GM23338 (cell line): ENCODE data around the gene MECP2.

ENCODE experiments used
- CREB1 ChIP-seq: fragments of 250-450 bp; sonication (Bioruptor Pico); IDR thresholded peaks from 2 replicates; pipeline ENCODE4 v1.5.0; 2020; ENCODE audit warnings: low read depth, mild to moderate bottlenecking, moderate library complexity
- EZH2 ChIP-seq: fragments of 200-600 bp; sonication (generic); IDR thresholded peaks from one replicate; pipeline ENCODE4 v1.8.0; 2017; ENCODE audit warnings: antibody characterized with exemption, mild to moderate bottlenecking, low read depth; ENCODE audit not compliant: unreplicated experiment
- EZH2phosphoT487 ChIP-seq: fragments of 200-600 bp; sonication (generic); IDR thresholded peaks from one replicate; pipeline ENCODE4 v1.8.1; 2018; ENCODE audit warnings: antibody characterized with exemption; ENCODE audit not compliant: unreplicated experiment
- JUNB ChIP-seq: IDR thresholded peaks from one replicate; pipeline ENCODE4 v1.6.1; 2016; ENCODE audit warnings: antibody characterized with exemption; ENCODE audit not compliant: unreplicated experiment
- NANOG ChIP-seq: IDR thresholded peaks from 2 replicates; pipeline ENCODE4 v1.6.1; 2016; ENCODE audit warnings: antibody characterized with exemption, borderline replicate concordance
- POLR2AphosphoS5 ChIP-seq: IDR thresholded peaks from 2 replicates; pipeline ENCODE4 v1.6.1; 2016; ENCODE audit warnings: antibody characterized with exemption, low read depth
- STAT1 ChIP-seq: IDR thresholded peaks from one replicate; pipeline ENCODE4 v1.6.1; 2016; ENCODE audit warnings: antibody characterized with exemption; ENCODE audit not compliant: unreplicated experiment
- ZNF114 ChIP-seq: fragments of 250-450 bp; sonication (Bioruptor Pico); IDR thresholded peaks from 2 replicates; pipeline ENCODE4 v1.5.0; 2020; ENCODE audit warnings: mild to moderate bottlenecking, moderate library complexity
- ZNF331 ChIP-seq: fragments of 250-450 bp; sonication (Bioruptor Pico); IDR thresholded peaks from 2 replicates; pipeline ENCODE4 v1.5.0; 2020; ENCODE audit warnings: low read depth, mild to moderate bottlenecking, moderate library complexity
- TF ChIP-seq, protein P1 (sequence below): IDR thresholded peaks from 2 replicates; pipeline ENCODE4 v1.6.1; 2016; ENCODE audit warnings: antibody characterized with exemption
- TF ChIP-seq, protein P2 (sequence below), 2 experiments: fragments of 200-600 bp in 1 of 2; sonication (generic) in 1 of 2; conservative IDR thresholded peaks; 2 replicates each; pipeline versions ENCODE4 v1.5.1 to v1.6.1; 2016 to 2017; ENCODE audit warnings: antibody characterized with exemption in 2 of 2, low read depth in 2 of 2, mild to moderate bottlenecking in 2 of 2, moderate library complexity in 1 of 2
- TF ChIP-seq, protein P3 (sequence below): IDR thresholded peaks from one replicate; pipeline ENCODE4 v1.6.1; 2018; ENCODE audit warnings: antibody characterized with exemption; ENCODE audit not compliant: unreplicated experiment
- TF ChIP-seq, protein P4 (sequence below): fragments of 250-450 bp; sonication (Bioruptor Pico); IDR thresholded peaks from 2 replicates; pipeline ENCODE4 v1.5.0; 2020; ENCODE audit warnings: mild to moderate bottlenecking, moderate library complexity

GRCh38 chrX:153992180-153992579 is 105.3 kb downstream of the MECP2 start:
- TF ChIP-seq, protein P1, sequence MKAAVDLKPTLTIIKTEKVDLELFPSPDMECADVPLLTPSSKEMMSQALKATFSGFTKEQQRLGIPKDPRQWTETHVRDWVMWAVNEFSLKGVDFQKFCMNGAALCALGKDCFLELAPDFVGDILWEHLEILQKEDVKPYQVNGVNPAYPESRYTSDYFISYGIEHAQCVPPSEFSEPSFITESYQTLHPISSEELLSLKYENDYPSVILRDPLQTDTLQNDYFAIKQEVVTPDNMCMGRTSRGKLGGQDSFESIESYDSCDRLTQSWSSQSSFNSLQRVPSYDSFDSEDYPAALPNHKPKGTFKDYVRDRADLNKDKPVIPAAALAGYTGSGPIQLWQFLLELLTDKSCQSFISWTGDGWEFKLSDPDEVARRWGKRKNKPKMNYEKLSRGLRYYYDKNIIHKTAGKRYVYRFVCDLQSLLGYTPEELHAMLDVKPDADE = no peak
- TF ChIP-seq, protein P2, sequence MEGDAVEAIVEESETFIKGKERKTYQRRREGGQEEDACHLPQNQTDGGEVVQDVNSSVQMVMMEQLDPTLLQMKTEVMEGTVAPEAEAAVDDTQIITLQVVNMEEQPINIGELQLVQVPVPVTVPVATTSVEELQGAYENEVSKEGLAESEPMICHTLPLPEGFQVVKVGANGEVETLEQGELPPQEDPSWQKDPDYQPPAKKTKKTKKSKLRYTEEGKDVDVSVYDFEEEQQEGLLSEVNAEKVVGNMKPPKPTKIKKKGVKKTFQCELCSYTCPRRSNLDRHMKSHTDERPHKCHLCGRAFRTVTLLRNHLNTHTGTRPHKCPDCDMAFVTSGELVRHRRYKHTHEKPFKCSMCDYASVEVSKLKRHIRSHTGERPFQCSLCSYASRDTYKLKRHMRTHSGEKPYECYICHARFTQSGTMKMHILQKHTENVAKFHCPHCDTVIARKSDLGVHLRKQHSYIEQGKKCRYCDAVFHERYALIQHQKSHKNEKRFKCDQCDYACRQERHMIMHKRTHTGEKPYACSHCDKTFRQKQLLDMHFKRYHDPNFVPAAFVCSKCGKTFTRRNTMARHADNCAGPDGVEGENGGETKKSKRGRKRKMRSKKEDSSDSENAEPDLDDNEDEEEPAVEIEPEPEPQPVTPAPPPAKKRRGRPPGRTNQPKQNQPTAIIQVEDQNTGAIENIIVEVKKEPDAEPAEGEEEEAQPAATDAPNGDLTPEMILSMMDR (conservative IDR thresholded peaks at IDR 0.05; ENCODE audit: low read depth in 2 of 2) = no peak
- TF ChIP-seq CREB1 (no peak), POLR2AphosphoS5 (no peak), EZH2 (no peak), EZH2phosphoT487 (no peak), JUNB (no peak), NANOG (no peak), STAT1 (no peak), ZNF331 (CRISPR knock-in tag) (no peak), ZNF114 (CRISPR knock-in tag) (no peak)
- TF ChIP-seq, protein P3, sequence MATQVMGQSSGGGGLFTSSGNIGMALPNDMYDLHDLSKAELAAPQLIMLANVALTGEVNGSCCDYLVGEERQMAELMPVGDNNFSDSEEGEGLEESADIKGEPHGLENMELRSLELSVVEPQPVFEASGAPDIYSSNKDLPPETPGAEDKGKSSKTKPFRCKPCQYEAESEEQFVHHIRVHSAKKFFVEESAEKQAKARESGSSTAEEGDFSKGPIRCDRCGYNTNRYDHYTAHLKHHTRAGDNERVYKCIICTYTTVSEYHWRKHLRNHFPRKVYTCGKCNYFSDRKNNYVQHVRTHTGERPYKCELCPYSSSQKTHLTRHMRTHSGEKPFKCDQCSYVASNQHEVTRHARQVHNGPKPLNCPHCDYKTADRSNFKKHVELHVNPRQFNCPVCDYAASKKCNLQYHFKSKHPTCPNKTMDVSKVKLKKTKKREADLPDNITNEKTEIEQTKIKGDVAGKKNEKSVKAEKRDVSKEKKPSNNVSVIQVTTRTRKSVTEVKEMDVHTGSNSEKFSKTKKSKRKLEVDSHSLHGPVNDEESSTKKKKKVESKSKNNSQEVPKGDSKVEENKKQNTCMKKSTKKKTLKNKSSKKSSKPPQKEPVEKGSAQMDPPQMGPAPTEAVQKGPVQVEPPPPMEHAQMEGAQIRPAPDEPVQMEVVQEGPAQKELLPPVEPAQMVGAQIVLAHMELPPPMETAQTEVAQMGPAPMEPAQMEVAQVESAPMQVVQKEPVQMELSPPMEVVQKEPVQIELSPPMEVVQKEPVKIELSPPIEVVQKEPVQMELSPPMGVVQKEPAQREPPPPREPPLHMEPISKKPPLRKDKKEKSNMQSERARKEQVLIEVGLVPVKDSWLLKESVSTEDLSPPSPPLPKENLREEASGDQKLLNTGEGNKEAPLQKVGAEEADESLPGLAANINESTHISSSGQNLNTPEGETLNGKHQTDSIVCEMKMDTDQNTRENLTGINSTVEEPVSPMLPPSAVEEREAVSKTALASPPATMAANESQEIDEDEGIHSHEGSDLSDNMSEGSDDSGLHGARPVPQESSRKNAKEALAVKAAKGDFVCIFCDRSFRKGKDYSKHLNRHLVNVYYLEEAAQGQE = no peak
- TF ChIP-seq, protein P4, sequence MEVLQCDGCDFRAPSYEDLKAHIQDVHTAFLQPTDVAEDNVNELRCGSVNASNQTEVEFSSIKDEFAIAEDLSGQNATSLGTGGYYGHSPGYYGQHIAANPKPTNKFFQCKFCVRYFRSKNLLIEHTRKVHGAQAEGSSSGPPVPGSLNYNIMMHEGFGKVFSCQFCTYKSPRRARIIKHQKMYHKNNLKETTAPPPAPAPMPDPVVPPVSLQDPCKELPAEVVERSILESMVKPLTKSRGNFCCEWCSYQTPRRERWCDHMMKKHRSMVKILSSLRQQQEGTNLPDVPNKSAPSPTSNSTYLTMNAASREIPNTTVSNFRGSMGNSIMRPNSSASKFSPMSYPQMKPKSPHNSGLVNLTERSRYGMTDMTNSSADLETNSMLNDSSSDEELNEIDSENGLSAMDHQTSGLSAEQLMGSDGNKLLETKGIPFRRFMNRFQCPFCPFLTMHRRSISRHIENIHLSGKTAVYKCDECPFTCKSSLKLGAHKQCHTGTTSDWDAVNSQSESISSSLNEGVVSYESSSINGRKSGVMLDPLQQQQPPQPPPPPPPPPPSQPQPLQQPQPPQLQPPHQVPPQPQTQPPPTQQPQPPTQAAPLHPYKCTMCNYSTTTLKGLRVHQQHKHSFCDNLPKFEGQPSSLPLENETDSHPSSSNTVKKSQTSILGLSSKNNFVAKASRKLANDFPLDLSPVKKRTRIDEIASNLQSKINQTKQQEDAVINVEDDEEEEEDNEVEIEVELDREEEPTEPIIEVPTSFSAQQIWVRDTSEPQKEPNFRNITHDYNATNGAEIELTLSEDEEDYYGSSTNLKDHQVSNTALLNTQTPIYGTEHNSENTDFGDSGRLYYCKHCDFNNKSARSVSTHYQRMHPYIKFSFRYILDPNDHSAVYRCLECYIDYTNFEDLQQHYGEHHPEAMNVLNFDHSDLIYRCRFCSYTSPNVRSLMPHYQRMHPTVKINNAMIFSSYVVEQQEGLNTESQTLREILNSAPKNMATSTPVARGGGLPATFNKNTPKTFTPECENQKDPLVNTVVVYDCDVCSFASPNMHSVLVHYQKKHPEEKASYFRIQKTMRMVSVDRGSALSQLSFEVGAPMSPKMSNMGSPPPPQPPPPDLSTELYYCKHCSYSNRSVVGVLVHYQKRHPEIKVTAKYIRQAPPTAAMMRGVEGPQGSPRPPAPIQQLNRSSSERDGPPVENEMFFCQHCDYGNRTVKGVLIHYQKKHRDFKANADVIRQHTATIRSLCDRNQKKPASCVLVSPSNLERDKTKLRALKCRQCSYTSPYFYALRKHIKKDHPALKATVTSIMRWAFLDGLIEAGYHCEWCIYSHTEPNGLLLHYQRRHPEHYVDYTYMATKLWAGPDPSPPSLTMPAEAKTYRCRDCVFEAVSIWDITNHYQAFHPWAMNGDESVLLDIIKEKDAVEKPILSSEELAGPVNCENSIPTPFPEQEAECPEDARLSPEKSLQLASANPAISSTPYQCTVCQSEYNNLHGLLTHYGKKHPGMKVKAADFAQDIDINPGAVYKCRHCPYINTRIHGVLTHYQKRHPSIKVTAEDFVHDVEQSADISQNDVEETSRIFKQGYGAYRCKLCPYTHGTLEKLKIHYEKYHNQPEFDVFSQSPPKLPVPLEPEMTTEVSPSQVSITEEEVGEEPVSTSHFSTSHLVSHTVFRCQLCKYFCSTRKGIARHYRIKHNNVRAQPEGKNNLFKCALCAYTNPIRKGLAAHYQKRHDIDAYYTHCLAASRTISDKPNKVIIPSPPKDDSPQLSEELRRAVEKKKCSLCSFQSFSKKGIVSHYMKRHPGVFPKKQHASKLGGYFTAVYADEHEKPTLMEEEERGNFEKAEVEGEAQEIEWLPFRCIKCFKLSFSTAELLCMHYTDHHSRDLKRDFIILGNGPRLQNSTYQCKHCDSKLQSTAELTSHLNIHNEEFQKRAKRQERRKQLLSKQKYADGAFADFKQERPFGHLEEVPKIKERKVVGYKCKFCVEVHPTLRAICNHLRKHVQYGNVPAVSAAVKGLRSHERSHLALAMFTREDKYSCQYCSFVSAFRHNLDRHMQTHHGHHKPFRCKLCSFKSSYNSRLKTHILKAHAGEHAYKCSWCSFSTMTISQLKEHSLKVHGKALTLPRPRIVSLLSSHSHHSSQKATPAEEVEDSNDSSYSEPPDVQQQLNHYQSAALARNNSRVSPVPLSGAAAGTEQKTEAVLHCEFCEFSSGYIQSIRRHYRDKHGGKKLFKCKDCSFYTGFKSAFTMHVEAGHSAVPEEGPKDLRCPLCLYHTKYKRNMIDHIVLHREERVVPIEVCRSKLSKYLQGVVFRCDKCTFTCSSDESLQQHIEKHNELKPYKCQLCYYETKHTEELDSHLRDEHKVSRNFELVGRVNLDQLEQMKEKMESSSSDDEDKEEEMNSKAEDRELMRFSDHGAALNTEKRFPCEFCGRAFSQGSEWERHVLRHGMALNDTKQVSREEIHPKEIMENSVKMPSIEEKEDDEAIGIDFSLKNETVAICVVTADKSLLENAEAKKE = no peak
